GM20431 (cell line): ENCODE results near the gene PRKCH.

Experiments
- in situ Hi-C: fragments of 300-500 bp; cut with MseI, MboI; formaldehyde crosslinking; loops from one replicate; pipeline ENCODE4 v1.15.0; 2020; ENCODE audit warnings: low sequenced_read_pairs; ENCODE audit not compliant: unreplicated experiment

PRKCH gene

GRCh38 chr14:61567838-61568571, 246.6 kb downstream of the PRKCH start:
- in situ Hi-C loops, result no loop called here

GRCh38 chr14:61568572-61569011, 247.2 kb downstream of the PRKCH start:
- in situ Hi-C loops, result no loop called here

GRCh38 chr14:61569308-61569707, 247.9 kb downstream of the PRKCH start:
- in situ Hi-C loops, result no loop called here

GRCh38 chr14:61569812-61570548, 248.6 kb downstream of the PRKCH start:
- in situ Hi-C loops, result no loop called here

- in situ Hi-C loops, result no loop called here
Observed at GRCh38 chr14:61570549-61571290, 249.3 kb downstream of the PRKCH start.

GRCh38 chr14:61571917-61572316, 250.5 kb downstream of the PRKCH start:
- in situ Hi-C loops, result no loop called here

GRCh38 chr14:61573321-61573720, 251.9 kb downstream of the PRKCH start:
- in situ Hi-C loops, result no loop called here

GRCh38 chr14:61573748-61574513, 252.6 kb downstream of the PRKCH start:
- in situ Hi-C loops, result no loop called here

GRCh38 chr14:61574514-61574807, 253.1 kb downstream of the PRKCH start:
- in situ Hi-C loops, result no loop called here

GRCh38 chr14:61575126-61575525, 253.7 kb downstream of the PRKCH start:
- in situ Hi-C loops, result no loop called here

GRCh38 chr14:61575551-61576150, 254.3 kb downstream of the PRKCH start:
- in situ Hi-C loops, result no loop called here

- in situ Hi-C loops, result no loop called here
Observed at GRCh38 chr14:61577506-61577931, 256.1 kb downstream of the PRKCH start.

- in situ Hi-C loops, result no loop called here
Observed at GRCh38 chr14:61578745-61579144, 257.4 kb downstream of the PRKCH start.

GRCh38 chr14:61581340-61581739, 260.0 kb downstream of the PRKCH start:
- in situ Hi-C loops, result no loop called here

- in situ Hi-C loops, result no loop called here
Observed at GRCh38 chr14:61581955-61582615, 260.7 kb downstream of the PRKCH start.

GRCh38 chr14:61582815-61583214, 261.4 kb downstream of the PRKCH start:
- in situ Hi-C loops, result no loop called here

GRCh38 chr14:61584331-61584741, 263.0 kb downstream of the PRKCH start:
- in situ Hi-C loops, result no loop called here

GRCh38 chr14:61585598-61586543, 264.5 kb downstream of the PRKCH start:
- in situ Hi-C loops, result no loop called here
